IgD-negative memory B cell (primary cell): ENCODE measurements around the gene ESR1. TPM values are rescaled to one million over a fixed set of nuclear protein-coding genes. Genes with fewer than 3 reads are reported as not detected.

ENCODE experiments used
- H3K27ac Mint-ChIP-seq, 3 donors: one replicate each; pipeline ENCODE4 v1.8.0; 2020 to 2022; ENCODE audit warnings: mild to moderate bottlenecking in 3 of 3, mixed read lengths in 3 of 3, moderate library complexity in 1 of 3
- H3K27me3 Mint-ChIP-seq: one replicate; pipeline ENCODE4 v1.8.0; 2021; ENCODE audit warnings: mixed read lengths
- H3K36me3 Mint-ChIP-seq: one replicate; pipeline ENCODE4 v1.8.0; 2020; ENCODE audit warnings: mild to moderate bottlenecking, mixed read lengths
- H3K4me1 Mint-ChIP-seq, 3 donors: one replicate each; pipeline ENCODE4 v1.8.0; 2020 to 2022; ENCODE audit warnings: mixed read lengths in 3 of 3, mild to moderate bottlenecking in 1 of 3
- H3K4me3 Mint-ChIP-seq, 4 donors: one replicate each; pipeline ENCODE4 v1.8.0; 2020 to 2022; ENCODE audit warnings: mild to moderate bottlenecking in 4 of 4, mixed read lengths in 4 of 4, moderate library complexity in 3 of 4
- H3K9me3 Mint-ChIP-seq, 3 donors: one replicate each; pipeline ENCODE4 v1.8.0; 2020 to 2021; ENCODE audit warnings: mixed read lengths in 3 of 3, mild to moderate bottlenecking in 1 of 3
- polyA plus RNA-seq: library from polyadenylated mRNA; unstranded; fragments of 300-500 nt; fragmentation: Illumina TruSeq; gene quantifications from one replicate; pipeline ENCODE4 v1.2.3, GENCODE V29; 2021

ESR1 gene
- polyA plus RNA-seq, 1 donor from 2014 or later, result 1.5 TPM

GRCh38 chr6:152142105-152142504 is 334.6 kb downstream of the ESR1 start:
- H3K36me3 Mint-ChIP-seq, result peaks cover 9% of the 10 kb centered on the region
- H3K4me3 Mint-ChIP-seq, result no peak overlapping the region
- no peaks in the 10 kb centered on the region for H3K9me3 Mint-ChIP-seq
- no peak overlapping the region for H3K27ac Mint-ChIP-seq
- H3K4me1 Mint-ChIP-seq, result no peaks in the 10 kb centered on the region
- H3K27me3 Mint-ChIP-seq, result no peaks in the 10 kb centered on the region

GRCh38 chr6:152143359-152143758 is 335.9 kb downstream of the ESR1 start:
- Mint-ChIP-seq H3K4me1 (no peaks in the 10 kb centered on the region), H3K4me3 (no peak overlapping the region), H3K27me3 (no peaks in the 10 kb centered on the region), H3K27ac (no peak overlapping the region), H3K36me3 (peaks cover 17% of the 10 kb centered on the region), H3K9me3 (no peaks in the 10 kb centered on the region)

GRCh38 chr6:152146385-152146784 is 338.9 kb downstream of the ESR1 start:
- H3K36me3 Mint-ChIP-seq, result peaks cover 15% of the 10 kb centered on the region

GRCh38 chr6:152147269-152147668 is 339.8 kb downstream of the ESR1 start:
- no peaks in the 10 kb centered on the region for H3K9me3 Mint-ChIP-seq
- H3K27ac Mint-ChIP-seq, result peak overlapping the region in 1 of 3 donors; percentile 82
- H3K4me3 Mint-ChIP-seq, result no peak overlapping the region
- no peaks in the 10 kb centered on the region for H3K27me3 Mint-ChIP-seq
- peaks cover 17% of the 10 kb centered on the region for H3K36me3 Mint-ChIP-seq
- no peaks in the 10 kb centered on the region for H3K4me1 Mint-ChIP-seq

More at GRCh38 chr6:152146385-152146784, 338.9 kb downstream of the ESR1 start:
- Mint-ChIP-seq H3K27me3 (no peaks in the 10 kb centered on the region), H3K27ac (no peak overlapping the region), H3K9me3 (no peaks in the 10 kb centered on the region), H3K4me3 (no peak overlapping the region), H3K4me1 (no peaks in the 10 kb centered on the region)

GRCh38 chr6:152148412-152148811 is 340.9 kb downstream of the ESR1 start:
- Mint-ChIP-seq H3K36me3 (peaks cover 17% of the 10 kb centered on the region), H3K4me3 (no peak overlapping the region), H3K9me3 (no peaks in the 10 kb centered on the region), H3K27ac (no peak overlapping the region), H3K27me3 (no peaks in the 10 kb centered on the region), H3K4me1 (no peaks in the 10 kb centered on the region)

- H3K27ac Mint-ChIP-seq, result no peak overlapping the region
- H3K4me3 Mint-ChIP-seq, result no peak overlapping the region
- H3K27me3 Mint-ChIP-seq, result no peaks in the 10 kb centered on the region
- no peaks in the 10 kb centered on the region for H3K4me1 Mint-ChIP-seq
- peaks cover 17% of the 10 kb centered on the region for H3K36me3 Mint-ChIP-seq
- H3K9me3 Mint-ChIP-seq, result no peaks in the 10 kb centered on the region
Observed at GRCh38 chr6:152150196-152150595, 342.7 kb downstream of the ESR1 start.

DNA sequence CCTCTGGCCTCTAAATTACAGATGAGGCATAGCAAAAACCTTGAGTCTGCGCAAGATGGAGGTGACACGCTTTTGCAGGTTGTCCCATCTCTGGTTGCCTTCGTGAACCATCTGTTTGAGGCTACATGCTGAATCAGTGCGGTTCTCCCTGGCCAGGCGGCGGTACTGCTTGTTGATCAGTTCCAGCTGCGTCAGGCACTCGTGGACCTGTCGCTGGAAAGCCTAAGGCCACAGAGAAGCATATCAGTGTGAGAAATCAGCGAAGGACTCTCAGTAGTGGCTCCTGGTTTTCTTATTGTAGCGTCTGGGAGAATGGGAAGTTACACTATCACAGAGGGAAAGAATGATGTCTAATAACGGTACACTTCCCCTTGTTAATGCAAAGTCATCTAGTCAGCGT is 344.4 kb downstream of the ESR1 start:
- H3K4me3 Mint-ChIP-seq, result no peak overlapping the region
- H3K27ac Mint-ChIP-seq, result no peak overlapping the region

DNA sequence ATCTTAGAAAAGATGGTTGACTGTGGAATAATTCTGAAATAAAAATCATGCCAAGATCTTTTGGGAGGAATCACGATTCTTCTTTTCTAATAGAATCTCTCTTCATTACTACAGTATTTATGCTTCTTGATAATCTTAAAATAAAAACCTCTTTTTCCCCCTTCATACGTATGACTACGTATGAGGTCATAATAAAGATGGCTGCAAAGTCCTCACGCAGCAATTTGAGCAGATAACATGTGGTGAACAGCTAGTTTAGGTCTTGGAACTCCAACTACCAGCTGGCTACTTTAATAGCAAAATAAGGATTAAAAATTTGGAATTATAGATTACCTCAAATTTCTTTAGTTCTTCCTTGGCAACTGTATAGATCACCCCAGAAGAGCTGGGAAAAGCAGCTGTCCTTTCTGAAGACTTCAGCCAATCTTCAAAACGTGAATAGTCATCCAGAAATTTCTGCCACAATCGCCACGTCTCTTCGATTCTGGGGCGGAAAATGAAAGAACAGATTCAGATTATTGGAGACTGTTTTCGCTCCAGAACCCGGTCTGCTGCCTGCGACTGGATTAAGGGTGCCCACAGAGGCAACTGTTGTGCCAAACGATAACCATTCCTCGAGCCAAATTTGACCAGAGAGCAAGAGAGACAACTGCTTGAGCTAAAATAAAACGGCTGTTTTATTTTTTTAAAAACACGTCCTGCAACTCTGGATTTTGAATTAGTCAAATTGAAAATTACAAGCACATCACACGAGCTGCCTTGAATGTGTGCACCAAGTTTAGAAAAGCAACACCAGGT is 347.3 kb downstream of the ESR1 start:
- no peaks in the 10 kb centered on the region for H3K4me1 Mint-ChIP-seq
- H3K27ac Mint-ChIP-seq, result no peak overlapping the region
- H3K27me3 Mint-ChIP-seq, result no peaks in the 10 kb centered on the region
- no peak overlapping the region for H3K4me3 Mint-ChIP-seq
- H3K9me3 Mint-ChIP-seq, result no peaks in the 10 kb centered on the region
- H3K36me3 Mint-ChIP-seq, result peaks cover 17% of the 10 kb centered on the region

More for the DNA sequence above, 344.4 kb downstream of the ESR1 start:
- Mint-ChIP-seq H3K9me3 (no peaks in the 10 kb centered on the region), H3K4me1 (no peaks in the 10 kb centered on the region), H3K27me3 (no peaks in the 10 kb centered on the region), H3K36me3 (peaks cover 22% of the 10 kb centered on the region)

DNA sequence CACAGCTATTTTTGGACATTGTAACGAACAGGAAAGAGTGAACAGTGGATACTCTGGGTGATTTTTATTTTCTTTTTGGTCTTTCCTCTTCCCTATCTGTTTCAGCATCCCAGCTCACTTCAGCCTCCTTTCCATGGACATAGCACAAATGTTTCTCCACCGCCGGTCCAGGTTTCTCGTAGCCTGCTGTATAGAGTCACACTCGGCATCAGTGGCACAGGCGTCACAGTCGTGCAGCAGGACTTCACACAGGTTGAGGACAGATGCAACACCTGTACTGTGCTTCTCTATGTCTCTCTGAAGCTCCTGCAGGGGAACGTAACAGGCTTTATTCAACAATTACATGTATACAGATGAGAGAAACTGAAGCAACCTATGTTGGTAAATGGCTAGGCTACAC is 348.3 kb downstream of the ESR1 start:
- Mint-ChIP-seq H3K27ac (no peak overlapping the region), H3K27me3 (no peaks in the 10 kb centered on the region), H3K9me3 (no peaks in the 10 kb centered on the region), H3K4me3 (no peak overlapping the region), H3K36me3 (peaks cover 15% of the 10 kb centered on the region), H3K4me1 (peaks cover 3 to 7% (median 6%) of the 10 kb centered on the region in 3 donors)

GRCh38 chr6:152160346-152160745 is 352.9 kb downstream of the ESR1 start:
- peaks cover 10 to 17% (median 14%) of the 10 kb centered on the region in 3 donors for H3K4me1 Mint-ChIP-seq
- H3K27ac Mint-ChIP-seq, result peak overlapping the region; percentile 78 to 81 (median 79)
- H3K9me3 Mint-ChIP-seq, result no peaks in the 10 kb centered on the region
- H3K27me3 Mint-ChIP-seq, result no peaks in the 10 kb centered on the region
- no peak overlapping the region for H3K4me3 Mint-ChIP-seq
- peaks cover 20% of the 10 kb centered on the region for H3K36me3 Mint-ChIP-seq

DNA sequence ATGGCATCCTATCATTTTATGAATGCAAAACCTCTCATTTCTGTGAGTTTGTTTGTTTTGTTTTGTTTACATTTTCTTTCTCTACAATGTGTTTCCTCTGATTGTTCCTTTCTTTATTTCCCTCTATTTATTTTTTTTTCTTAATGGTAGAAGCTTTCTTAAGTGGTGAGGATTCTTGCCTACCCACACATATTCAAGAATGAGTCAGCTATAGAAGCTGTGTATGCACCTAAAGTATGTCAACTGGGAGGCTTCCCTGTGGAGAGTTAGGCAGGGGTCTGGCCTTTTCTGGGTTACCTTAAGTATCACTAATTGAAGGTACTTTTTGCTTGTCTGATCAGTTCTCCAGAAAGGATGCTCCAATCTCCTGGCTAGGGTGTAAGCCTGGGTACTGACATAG is 354.0 kb downstream of the ESR1 start:
- H3K27me3 Mint-ChIP-seq, result no peaks in the 10 kb centered on the region
- H3K27ac Mint-ChIP-seq, result no peak overlapping the region
- peaks cover 13 to 19% (median 16%) of the 10 kb centered on the region in 3 donors for H3K4me1 Mint-ChIP-seq
- no peak overlapping the region for H3K4me3 Mint-ChIP-seq
- no peaks in the 10 kb centered on the region for H3K9me3 Mint-ChIP-seq
- H3K36me3 Mint-ChIP-seq, result peaks cover 13% of the 10 kb centered on the region

DNA sequence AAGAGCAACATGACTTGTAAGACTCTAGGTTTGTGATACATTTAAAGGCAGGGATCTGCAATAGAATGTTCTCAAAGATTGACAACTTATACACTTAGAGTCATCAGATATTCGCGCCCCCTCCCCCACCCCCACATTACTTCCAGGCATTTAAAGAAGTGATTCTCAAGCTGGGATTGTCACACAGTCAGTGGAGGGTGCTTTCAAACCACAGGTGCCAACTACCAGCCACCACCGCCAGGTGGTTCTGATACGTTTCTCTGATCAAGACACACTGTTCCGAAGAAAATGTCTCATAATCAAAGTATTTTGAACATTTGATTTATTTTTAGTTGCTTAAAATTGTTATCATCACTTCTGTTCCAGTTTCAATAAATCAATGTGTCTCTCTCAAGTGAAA is 357.5 kb downstream of the ESR1 start:
- H3K27me3 Mint-ChIP-seq, result no peaks in the 10 kb centered on the region
- H3K9me3 Mint-ChIP-seq, result no peaks in the 10 kb centered on the region
- no peak overlapping the region for H3K27ac Mint-ChIP-seq
- H3K36me3 Mint-ChIP-seq, result peaks cover 13% of the 10 kb centered on the region
- H3K4me1 Mint-ChIP-seq, result peaks cover 25 to 31% (median 29%) of the 10 kb centered on the region in 3 donors
- no peak overlapping the region for H3K4me3 Mint-ChIP-seq

GRCh38 chr6:152166497-152166896 is 359.0 kb downstream of the ESR1 start:
- peak overlapping the region in 2 of 4 donors; percentile 57 to 75 for H3K4me3 Mint-ChIP-seq
- no peak overlapping the region for H3K27ac Mint-ChIP-seq
- peaks cover 3 to 6% (median 4%) of the 10 kb centered on the region in 3 donors for H3K9me3 Mint-ChIP-seq
- peaks cover 18% of the 10 kb centered on the region for H3K36me3 Mint-ChIP-seq
- H3K27me3 Mint-ChIP-seq, result no peaks in the 10 kb centered on the region
- peaks cover 31 to 34% (median 33%) of the 10 kb centered on the region in 3 donors for H3K4me1 Mint-ChIP-seq

DNA sequence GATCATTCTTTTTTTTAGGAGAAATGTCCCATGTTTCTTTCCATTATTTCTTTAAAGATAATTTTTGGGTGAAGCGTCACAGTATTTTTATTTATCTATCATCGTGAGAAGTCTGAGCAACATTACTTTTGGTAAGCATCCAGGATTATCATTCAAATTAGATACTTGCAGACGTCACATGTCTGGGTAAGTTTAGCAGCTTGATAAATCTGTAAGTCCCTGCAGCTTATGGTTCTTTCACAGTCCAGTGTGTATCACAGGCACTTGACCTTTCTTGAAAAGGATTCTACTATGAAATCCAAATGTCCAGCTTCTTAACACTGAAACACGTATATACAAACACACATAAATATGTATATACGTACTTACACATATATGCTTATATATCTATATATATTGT is 359.4 kb downstream of the ESR1 start:
- Mint-ChIP-seq H3K9me3 (peaks cover 3 to 6% (median 4%) of the 10 kb centered on the region in 3 donors), H3K4me1 (peaks cover 30 to 33% (median 31%) of the 10 kb centered on the region in 3 donors), H3K27me3 (no peaks in the 10 kb centered on the region), H3K36me3 (peaks cover 18% of the 10 kb centered on the region), H3K4me3 (peak overlapping the region in 2 of 4 donors; percentile 57 to 75), H3K27ac (no peak overlapping the region)

GRCh38 chr6:152167641-152168603 is 360.4 kb downstream of the ESR1 start:
- Mint-ChIP-seq H3K27ac (peak overlapping the region; percentile 36 to 70 (median 48)), H3K36me3 (peaks cover 17% of the 10 kb centered on the region), H3K4me1 (peaks cover 24 to 31% (median 31%) of the 10 kb centered on the region in 3 donors), H3K4me3 (peak overlapping the region; percentile 50 to 86 (median 70)), H3K9me3 (peaks cover 3 to 6% (median 4%) of the 10 kb centered on the region in 3 donors), H3K27me3 (no peaks in the 10 kb centered on the region)
